ENCODE data around the gene FAM236D.
"Not testable (repeated sequence)": the region's sequence is repeated elsewhere in the genome, so short reads cannot be mapped to it uniquely, and the experiment has no call there.

GRCh38 chrX:72783964-72784363 is 24.0 kb downstream of the FAM236D start:
- TF ChIP-seq CTCF, POLR2A (IDR thresholded peaks at IDR 0.05): not testable (repeated sequence)

Data from Peyer's patch (tissue), 4 donors.